T-cell (primary cell): ENCODE data around the gene ACP5. TPM values are rescaled to one million over a fixed set of nuclear protein-coding genes. Genes with fewer than 3 reads are reported as not detected.
A peak's percentile ranks its signal among the peaks of the same experiment; 100 is the strongest.

Source experiments
- ATAC-seq, 4 experiments: fragments of 200-7000 bp in 3 of 4; fragments of 150-1000 bp in 1 of 4; cut with Tn5 transposase; replicated peaks in 1 of 4; 1 replicate in 3 of 4; 2 replicates in 1 of 4; pipeline ENCODE4 v1.10.0; 2021; ENCODE audit warnings: moderate library complexity in 3 of 4, mild to moderate bottlenecking in 2 of 4, moderate number of reproducible peaks in 1 of 4
- CTCF ChIA-PET, 2 donors: fragments of 300-600 bp; sonication (Branson Sonifier 250); formaldehyde crosslinking; loops; one replicate each; lab custom pipeline; 2022; ENCODE audit warnings: antibody characterized with exemption in 2 of 2; lab: Charles Lee
- POLR2A ChIA-PET, 2 donors: fragments of 300-600 bp; sonication (Branson Sonifier 250); formaldehyde crosslinking; loops; one replicate each; lab custom pipeline; 2022; ENCODE audit warnings: antibody characterized with exemption in 2 of 2; lab: Charles Lee
- DNase-seq, 35 experiments: peaks; one replicate each; pipeline versions ENCODE4 v3.0.0 to v3.0.0-alpha.2; 2013 to 2023
- H3K27ac ChIP-seq: one replicate; pipeline ENCODE4 v1.5.1; 2013; ENCODE audit warnings: low read length
- H3K27me3 ChIP-seq, 2 experiments: replicated peaks in 1 of 2; 1 replicate in 1 of 2; 2 replicates in 1 of 2; pipeline versions ENCODE4 v1.6.1 to v1.7.0; 2013; ENCODE audit warnings: low read length in 1 of 2, mixed read lengths in 1 of 2; ENCODE audit not compliant: control insufficient read depth in 2 of 2, insufficient read depth in 2 of 2; ENCODE audit errors: extremely low read depth in 1 of 2
- H3K36me3 ChIP-seq, 2 donors: 1 replicate in 1 of 2; 2 replicates in 1 of 2; pipeline versions ENCODE4 v1.6.1 to v1.7.0; 2013; ENCODE audit warnings: low read length in 1 of 2; ENCODE audit not compliant: control insufficient read depth in 2 of 2, insufficient read depth in 1 of 2; ENCODE audit errors: extremely low read depth in 1 of 2
- H3K4me1 ChIP-seq, 2 experiments: 1 replicate in 1 of 2; 2 replicates in 1 of 2; pipeline versions ENCODE4 v1.6.1 to v1.7.0; 2013; ENCODE audit warnings: low read length in 2 of 2, mixed read lengths in 1 of 2; ENCODE audit not compliant: insufficient read depth in 2 of 2, control insufficient read depth in 1 of 2; ENCODE audit errors: extremely low read depth in 1 of 2
- H3K4me3 ChIP-seq, 2 donors: 1 replicate in 1 of 2; 2 replicates in 1 of 2; pipeline versions ENCODE4 v1.5.1 to v1.7.0; 2013; ENCODE audit warnings: mild to moderate bottlenecking in 2 of 2, low read length in 1 of 2, moderate library complexity in 1 of 2; ENCODE audit not compliant: control insufficient read depth in 1 of 2; ENCODE audit errors: extremely low read depth in 1 of 2
- H3K9me3 ChIP-seq: 2 replicates; pipeline ENCODE4 v1.7.0; 2013
- H3K27ac Mint-ChIP-seq, 2 donors: one replicate each; pipeline ENCODE4 v1.8.0; 2020 to 2021; ENCODE audit warnings: mild to moderate bottlenecking in 2 of 2, mixed read lengths in 2 of 2
- H3K27me3 Mint-ChIP-seq, 2 donors: one replicate each; pipeline ENCODE4 v1.8.0; 2021 to 2022; ENCODE audit warnings: mixed read lengths in 2 of 2
- H3K36me3 Mint-ChIP-seq: one replicate; pipeline ENCODE4 v1.8.0; 2021; ENCODE audit warnings: mixed read lengths
- H3K4me1 Mint-ChIP-seq, 3 donors: one replicate each; pipeline ENCODE4 v1.8.0; 2020 to 2022; ENCODE audit warnings: mixed read lengths in 3 of 3, mild to moderate bottlenecking in 1 of 3
- H3K4me3 Mint-ChIP-seq, 3 donors: one replicate each; pipeline ENCODE4 v1.8.0; 2020 to 2022; ENCODE audit warnings: mild to moderate bottlenecking in 3 of 3, mixed read lengths in 3 of 3, moderate library complexity in 3 of 3
- H3K9me3 Mint-ChIP-seq, 3 donors: one replicate each; pipeline ENCODE4 v1.8.0; 2020 to 2022; ENCODE audit warnings: mixed read lengths in 3 of 3
- WGBS: methylation state at CpG from one replicate; pipeline ENCODE4 v1.1.5; 2013; ENCODE audit warnings: missing lambda C conversion rate; ENCODE audit not compliant: insufficient coverage; 5-methylcytosine and 5-hydroxymethylcytosine counted together
- total RNA-seq, 35 experiments: library from RNA in 6 of 35; stranded (reverse) in 6 of 35; fragments of 120-200 nt in 1 of 35; gene quantifications; one replicate each; pipeline versions ENCODE4 v1.2.1 to v1.2.4 and lab custom pipeline; 2013 to 2026

ACP5 gene
- total RNA-seq, 5 donors from 2014 or later (not counting 1 experiment from before 2014, with no cell fraction given), result 16.2 to 29.8 (median 18.6) TPM

DNA sequence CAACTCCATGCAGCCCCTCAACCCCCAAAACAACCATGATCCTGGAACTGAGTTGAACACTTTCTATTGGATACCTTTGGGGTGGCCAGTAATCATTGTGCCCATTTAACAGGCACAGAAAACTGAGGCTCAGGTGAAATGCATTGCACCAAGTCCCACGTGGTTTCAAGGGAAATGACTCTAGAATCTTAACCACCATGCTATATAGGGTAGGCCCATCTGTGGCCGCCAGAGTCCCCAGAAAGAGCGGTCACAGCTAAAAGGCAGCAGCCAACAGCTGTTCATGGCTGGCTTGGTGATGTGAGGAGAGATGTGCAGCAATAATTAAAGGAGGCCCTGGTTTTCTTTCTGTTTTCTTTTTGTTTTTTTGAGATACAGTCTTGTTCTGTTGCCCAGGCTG, 36.2 kb downstream of the ACP5 start:
- Histone ChIP-seq H3K4me1 (peaks cover 0 to 8% of the 10 kb centered on the region in 2 experiments), H3K4me3 (no peak overlapping the region), H3K27ac (no peak overlapping the region), H3K9me3 (no peaks in the 10 kb centered on the region), H3K36me3 (no peaks in the 10 kb centered on the region), H3K27me3 (peaks cover 0 to 43% of the 10 kb centered on the region in 2 experiments)
- no peak for ATAC-seq
- ChIA-PET POLR2A (no interaction called here), CTCF (no interaction called here)
- H3K27me3 Mint-ChIP-seq, result peaks cover 27 to 30% of the 10 kb centered on the region in 2 donors
- H3K36me3 Mint-ChIP-seq, result no peaks in the 10 kb centered on the region
- DNase-seq, result no peak
- H3K4me3 Mint-ChIP-seq, result no peak overlapping the region
- no peak overlapping the region for H3K27ac Mint-ChIP-seq
- WGBS, result no CpG with 5 or more reads among the region's 3 CpGs
- no peaks in the 10 kb centered on the region for H3K9me3 Mint-ChIP-seq
- H3K4me1 Mint-ChIP-seq, result peaks cover 4 to 6% (median 4%) of the 10 kb centered on the region in 3 donors

DNA sequence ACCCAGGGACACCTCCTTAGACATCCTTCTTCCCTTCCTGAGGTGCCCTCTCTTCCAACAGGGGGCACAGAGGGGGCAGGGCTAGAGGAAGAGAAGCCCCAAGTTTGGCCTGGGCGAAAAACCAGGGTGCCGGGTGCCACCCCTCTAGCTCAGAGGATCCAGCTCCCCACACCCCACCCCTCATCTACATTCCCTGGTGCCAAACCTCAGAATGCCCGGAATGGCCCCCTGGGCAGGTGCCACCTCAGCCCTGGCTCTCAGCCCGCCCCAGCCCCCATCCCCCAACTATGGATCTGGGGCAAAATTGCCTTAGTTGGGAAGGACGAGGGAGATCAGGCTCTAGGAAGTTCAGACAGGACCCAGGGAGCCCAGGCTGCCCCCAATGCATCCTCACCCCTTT, 36.8 kb downstream of the ACP5 start:
- Mint-ChIP-seq H3K27me3 (peaks cover 27 to 30% of the 10 kb centered on the region in 2 donors), H3K4me1 (peaks cover 5 to 9% (median 7%) of the 10 kb centered on the region in 3 donors), H3K36me3 (no peaks in the 10 kb centered on the region), H3K9me3 (no peaks in the 10 kb centered on the region), H3K4me3 (no peak overlapping the region), H3K27ac (no peak overlapping the region)
- ATAC-seq, result no peak
- Histone ChIP-seq H3K4me1 (peaks cover 0 to 14% of the 10 kb centered on the region in 2 experiments), H3K9me3 (no peaks in the 10 kb centered on the region), H3K36me3 (no peaks in the 10 kb centered on the region), H3K4me3 (no peak overlapping the region), H3K27ac (no peak overlapping the region), H3K27me3 (peaks cover 0 to 43% of the 10 kb centered on the region in 2 experiments)
- DNase-seq, result no peak
- ChIA-PET CTCF (no interaction called here), POLR2A (no interaction called here)
- WGBS, result no CpG with 5 or more reads among the region's 5 CpGs

DNA sequence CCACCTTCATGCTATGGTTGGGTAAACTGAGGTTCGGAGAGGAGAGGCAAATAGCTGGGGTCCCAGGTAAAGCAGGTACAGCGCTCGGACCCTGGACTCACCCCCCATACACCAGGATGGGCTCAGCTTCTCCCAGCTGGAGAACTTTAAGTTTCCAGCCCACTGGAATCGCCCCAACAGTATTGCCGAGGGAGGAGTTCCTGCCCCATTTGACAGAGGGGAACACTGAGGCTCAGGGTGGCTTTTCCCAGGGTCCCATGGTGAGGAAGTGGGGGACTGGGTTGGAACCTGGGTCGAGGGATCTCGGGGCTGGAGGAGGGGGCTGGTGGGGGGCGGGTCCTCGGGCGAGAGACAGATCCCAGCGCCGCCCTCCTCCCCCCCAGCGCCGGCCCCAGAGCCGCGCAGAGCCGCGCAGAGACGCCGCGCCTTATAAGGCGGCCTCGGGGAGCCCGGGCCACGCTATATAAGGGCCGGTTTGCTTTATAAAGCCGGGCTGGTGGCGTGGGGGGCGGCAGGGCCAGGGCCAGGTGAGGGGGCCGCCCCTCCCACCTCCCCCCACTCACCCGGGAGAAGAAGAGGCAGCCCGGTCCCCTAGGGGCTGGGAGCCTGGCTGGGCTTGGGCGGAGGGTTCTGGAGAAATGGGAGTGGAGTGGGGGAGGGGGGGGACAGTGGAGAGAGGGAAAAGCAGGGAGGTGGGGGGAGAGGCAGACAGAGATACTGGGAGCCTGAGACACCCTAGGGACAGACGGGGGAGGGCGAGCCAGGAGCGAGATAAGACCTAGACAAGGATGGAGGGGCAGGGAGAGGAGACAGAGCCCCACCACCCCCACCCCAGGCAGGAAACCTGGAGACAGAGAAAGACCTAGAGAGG, 37.7 kb downstream of the ACP5 start:
- Histone ChIP-seq H3K27ac (no peak overlapping the region), H3K36me3 (no peaks in the 10 kb centered on the region), H3K9me3 (no peaks in the 10 kb centered on the region), H3K27me3 (peaks cover 0 to 39% of the 10 kb centered on the region in 2 experiments), H3K4me3 (no peak overlapping the region), H3K4me1 (peaks cover 0 to 15% of the 10 kb centered on the region in 2 experiments)
- Mint-ChIP-seq H3K9me3 (no peaks in the 10 kb centered on the region), H3K27me3 (peaks cover 27 to 28% of the 10 kb centered on the region in 2 donors), H3K27ac (no peak overlapping the region), H3K4me3 (no peak overlapping the region), H3K36me3 (no peaks in the 10 kb centered on the region), H3K4me1 (peaks cover 8 to 14% (median 13%) of the 10 kb centered on the region in 3 donors)
- CTCF ChIA-PET, result no interaction called here
- no peak for DNase-seq
- no CpG with 5 or more reads among the region's 36 CpGs for WGBS
- POLR2A ChIA-PET, result no interaction called here
- no peak for ATAC-seq

DNA sequence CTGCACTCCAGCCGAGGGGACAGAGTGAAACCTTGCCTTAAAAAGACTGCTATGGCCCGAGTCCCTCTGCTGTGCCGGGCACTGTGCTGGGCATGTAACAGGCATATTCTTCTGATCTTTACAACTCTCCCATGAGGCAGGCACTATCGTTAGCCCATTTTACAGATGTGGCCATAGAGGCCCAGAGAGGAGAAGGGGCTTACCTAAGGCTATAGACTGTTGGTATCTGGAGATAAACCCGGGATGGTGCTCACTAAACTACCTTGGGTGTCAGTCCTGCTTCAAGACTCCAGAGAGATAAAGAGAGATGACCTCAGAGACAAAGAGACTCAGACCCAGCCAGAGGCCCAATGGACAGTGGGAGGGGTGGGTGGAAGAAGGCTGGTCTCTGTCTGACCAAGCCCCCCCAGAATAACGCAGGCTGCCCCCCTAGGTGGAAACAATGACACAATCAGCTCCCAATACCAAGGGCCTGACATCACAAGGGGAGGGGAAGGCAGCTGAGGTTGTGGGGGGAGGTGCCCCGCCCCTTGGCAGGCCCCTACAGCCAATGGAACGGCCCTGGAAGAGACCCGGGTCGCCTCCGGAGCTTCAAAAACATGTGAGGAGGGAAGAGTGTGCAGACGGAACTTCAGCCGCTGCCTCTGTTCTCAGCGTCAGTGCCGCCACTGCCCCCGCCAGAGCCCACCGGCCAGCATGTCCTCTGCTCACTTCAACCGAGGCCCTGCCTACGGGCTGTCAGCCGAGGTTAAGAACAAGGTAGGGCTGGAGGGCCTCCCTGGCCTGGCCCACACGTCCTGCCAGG, 39.0 kb downstream of the ACP5 start, which contains the start of gene CNN1:
CNN1 (plus strand) TSS at position 620 of the 805 bp plus-strand sequence; CDS start at position 697, 77 bp downstream.
- H3K27ac Mint-ChIP-seq, result no peak within 1 kb of the TSS
- peaks cover 8 to 21% (median 15%) of the 10 kb centered on the region in 3 donors for H3K4me1 Mint-ChIP-seq
- H3K4me1 ChIP-seq, result peaks cover 0 to 15% of the 10 kb centered on the region in 2 experiments
- H3K27ac ChIP-seq, result no peak within 1 kb of the TSS
- no peak for ATAC-seq
- POLR2A ChIA-PET, result no interaction called here
- no peak for DNase-seq
- H3K36me3 ChIP-seq, result no peaks in the 10 kb centered on the region
- CTCF ChIA-PET, result no interaction called here
- H3K4me3 Mint-ChIP-seq, result no peak within 1 kb of the TSS
- H3K27me3 ChIP-seq, result peaks cover 0 to 39% of the 10 kb centered on the region in 2 experiments
- no peaks in the 10 kb centered on the region for H3K36me3 Mint-ChIP-seq
- no peak within 1 kb of the TSS for H3K4me3 ChIP-seq
- H3K27me3 Mint-ChIP-seq, result peaks cover 22 to 24% of the 10 kb centered on the region in 2 donors
- H3K9me3 ChIP-seq, result no peaks in the 10 kb centered on the region
- H3K9me3 Mint-ChIP-seq, result no peaks in the 10 kb centered on the region
- WGBS, result 44% methylated on average over 6 of the region's 21 CpGs

DNA sequence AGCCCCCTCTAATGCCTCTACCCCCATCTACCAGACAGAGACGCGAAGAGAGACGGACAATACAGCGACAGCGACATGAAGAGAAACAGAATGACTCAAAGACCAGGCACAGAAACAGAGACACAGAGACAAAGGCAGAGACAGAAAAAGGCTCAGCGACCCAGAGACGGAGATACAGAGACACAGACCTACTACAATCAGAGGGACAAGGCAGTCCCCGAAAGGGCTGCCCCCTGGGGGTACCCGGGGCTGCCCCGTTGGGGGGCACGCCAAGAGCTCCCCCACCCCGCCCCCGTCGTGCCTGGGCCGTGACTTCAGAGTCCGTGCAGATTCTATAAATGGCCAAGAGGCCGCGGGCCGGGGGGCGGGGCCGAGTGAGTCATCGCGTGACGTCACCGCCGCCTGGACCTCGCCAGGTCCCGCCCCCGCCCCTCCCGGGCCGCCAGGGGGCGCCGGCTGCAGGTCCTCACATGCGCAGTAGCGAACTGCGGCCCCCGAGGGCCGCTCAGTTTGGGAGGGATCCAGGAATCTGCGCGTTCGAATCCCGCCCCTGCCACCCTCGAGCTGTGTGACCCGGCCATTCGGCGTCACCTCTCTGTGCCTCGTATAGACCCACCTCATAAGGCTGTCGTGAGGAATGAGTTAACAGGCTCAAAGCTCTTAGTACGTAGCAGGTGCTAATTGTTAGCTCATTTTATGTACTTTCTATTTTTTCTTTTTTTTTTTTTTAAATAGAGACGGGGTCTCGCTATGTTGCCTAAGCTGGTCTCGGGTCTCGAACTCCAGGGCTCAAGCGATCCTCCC, 41.5 kb downstream of the ACP5 start:
- H3K27ac ChIP-seq, result peak overlapping the region; percentile 49
- peaks cover 16 to 18% of the 10 kb centered on the region in 2 donors for H3K27me3 Mint-ChIP-seq
- H3K4me1 Mint-ChIP-seq, result peaks cover 12 to 21% (median 21%) of the 10 kb centered on the region in 3 donors
- ChIA-PET CTCF (interaction anchor here (0.5 to 1.0 kb wide), 11 partner anchors 13 to 1709 kb away, joined by 3 to 5 read pairs (median 3); partner anchors contain the start of genes ELOF1 (in 1 of the 2) and UBL5 (in 1 of the 2)), POLR2A (interaction anchor here (0.6 kb wide), 2 partner anchors 22 to 151 kb away, joined by 4 read pairs; no protein-coding TSS in a partner anchor)
- no peaks in the 10 kb centered on the region for H3K9me3 ChIP-seq
- no peaks in the 10 kb centered on the region for H3K36me3 Mint-ChIP-seq
- 10% methylated on average over 36 of the region's 54 CpGs for WGBS
- H3K4me3 ChIP-seq, result peak overlapping the region; percentile 29 to 46
- H3K27me3 ChIP-seq, result peaks cover 0 to 33% of the 10 kb centered on the region in 2 experiments
- no peaks in the 10 kb centered on the region for H3K36me3 ChIP-seq
- H3K27ac Mint-ChIP-seq, result peak overlapping the region in 1 of 2 donors; percentile 68
- peak overlapping the region; percentile 48 to 81 (median 61) for H3K4me3 Mint-ChIP-seq
- no peaks in the 10 kb centered on the region for H3K9me3 Mint-ChIP-seq
- peak; percentile 85 to 89 (median 87) for ATAC-seq
- DNase-seq, result peak; percentile 40 to 88 (median 68)
- H3K4me1 ChIP-seq, result peaks cover 0 to 15% of the 10 kb centered on the region in 2 experiments
